GM21367 (cell line): ENCODE results near the gene SPTBN5.

ENCODE experiments used
- ATAC-seq: cut with Tn5 transposase; IDR thresholded peaks from one replicate; pipeline ENCODE4 v1.9.1; 2021; ENCODE audit not compliant: unreplicated experiment

Gene SPTBN5

DNA sequence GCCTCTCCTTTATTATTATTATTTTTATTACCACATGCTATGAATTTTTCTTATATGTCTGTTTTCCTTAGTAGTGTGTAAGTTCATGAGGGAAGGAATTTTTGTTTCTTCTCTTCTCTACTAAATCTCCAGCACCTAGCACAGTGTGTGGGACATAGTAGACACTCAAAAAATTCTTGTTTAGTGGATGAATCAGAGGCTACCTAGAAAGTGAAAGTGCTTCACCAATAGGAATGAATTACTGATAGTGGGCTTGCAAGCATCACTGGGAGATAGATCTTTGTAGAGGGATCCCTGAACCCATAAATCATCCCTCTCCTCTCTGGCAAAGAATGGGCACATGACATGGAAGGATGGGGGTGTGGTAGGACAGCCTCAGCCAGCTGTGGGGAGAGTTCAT is 8.5 kb downstream of the SPTBN5 start:
- ATAC-seq: no peak

DNA sequence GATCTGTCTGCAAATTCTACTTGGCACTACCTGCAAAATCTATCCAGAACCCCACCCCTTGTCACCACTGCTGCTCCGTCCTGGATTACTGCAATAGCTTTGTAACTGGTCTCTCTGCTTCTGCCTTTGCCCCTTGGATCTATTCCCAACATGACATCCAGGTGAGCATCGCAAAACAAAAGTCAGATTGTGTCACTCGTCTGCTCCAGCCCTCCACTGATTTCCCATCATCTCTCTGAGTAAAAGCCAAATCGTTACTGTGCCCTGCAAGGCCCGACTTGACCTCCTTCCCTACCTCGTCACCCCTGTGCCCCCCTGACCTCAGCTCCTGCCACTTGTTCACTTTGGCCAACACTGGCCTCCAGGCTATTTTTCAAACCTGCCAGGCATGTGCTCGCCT is 9.4 kb downstream of the SPTBN5 start:
- ATAC-seq: no peak

DNA sequence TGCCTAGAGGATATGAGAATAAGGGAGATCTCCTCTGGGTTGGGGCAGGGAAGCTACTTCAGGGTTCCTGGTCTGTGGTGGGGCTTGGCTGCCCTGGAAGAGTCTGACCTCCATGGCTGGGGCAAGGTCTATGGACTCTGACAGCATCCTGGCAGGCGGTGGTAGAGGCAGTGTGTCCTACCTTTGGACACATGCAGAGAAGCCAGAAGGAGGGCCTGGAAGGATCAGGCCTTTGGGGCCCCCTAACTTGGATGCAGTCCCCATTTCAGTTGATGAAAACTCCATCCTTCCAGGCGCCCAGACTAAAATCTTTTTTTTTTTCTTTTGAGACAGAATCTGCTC is 10.4 kb downstream of the SPTBN5 start:
- ATAC-seq: no peak

DNA sequence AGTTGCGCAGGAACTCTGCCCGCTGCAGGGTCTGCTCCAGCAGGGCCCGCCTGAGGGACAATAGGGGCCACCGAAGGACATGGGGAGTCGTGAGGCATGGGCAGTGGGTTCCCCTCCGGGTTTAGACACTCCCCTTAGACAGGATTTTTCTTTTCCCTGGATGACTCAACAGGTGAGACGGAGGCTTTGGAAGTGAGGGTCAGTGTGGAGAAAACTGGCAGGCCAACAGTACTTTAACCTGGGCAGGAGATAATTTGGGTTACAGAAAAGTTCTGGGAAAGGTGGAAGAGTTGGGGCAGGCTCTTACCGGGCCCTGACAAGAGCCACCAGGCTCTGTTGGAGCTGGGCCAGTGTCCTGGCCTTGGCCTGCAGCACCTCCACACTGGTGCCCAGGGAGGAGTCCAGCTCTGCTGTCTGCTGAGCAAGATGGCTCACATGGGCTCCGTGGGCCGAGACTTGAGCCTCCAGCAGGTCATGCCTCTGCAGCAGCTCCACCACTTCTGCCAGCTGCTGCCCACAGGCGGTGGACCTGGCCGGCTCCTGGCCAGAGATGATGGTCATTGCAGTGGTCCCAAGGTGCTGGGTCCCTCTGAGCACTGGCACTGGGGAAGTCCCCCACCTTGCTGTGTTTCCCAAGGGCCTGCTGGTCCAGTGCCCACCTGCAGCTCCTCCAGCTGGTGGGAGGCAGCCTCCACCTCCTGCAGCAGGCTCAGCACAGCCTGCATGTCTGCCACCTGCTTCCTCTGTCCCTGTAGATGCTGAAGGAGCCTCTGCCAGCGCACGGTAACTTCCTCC is 11.0 kb downstream of the SPTBN5 start:
- no peak for ATAC-seq

DNA sequence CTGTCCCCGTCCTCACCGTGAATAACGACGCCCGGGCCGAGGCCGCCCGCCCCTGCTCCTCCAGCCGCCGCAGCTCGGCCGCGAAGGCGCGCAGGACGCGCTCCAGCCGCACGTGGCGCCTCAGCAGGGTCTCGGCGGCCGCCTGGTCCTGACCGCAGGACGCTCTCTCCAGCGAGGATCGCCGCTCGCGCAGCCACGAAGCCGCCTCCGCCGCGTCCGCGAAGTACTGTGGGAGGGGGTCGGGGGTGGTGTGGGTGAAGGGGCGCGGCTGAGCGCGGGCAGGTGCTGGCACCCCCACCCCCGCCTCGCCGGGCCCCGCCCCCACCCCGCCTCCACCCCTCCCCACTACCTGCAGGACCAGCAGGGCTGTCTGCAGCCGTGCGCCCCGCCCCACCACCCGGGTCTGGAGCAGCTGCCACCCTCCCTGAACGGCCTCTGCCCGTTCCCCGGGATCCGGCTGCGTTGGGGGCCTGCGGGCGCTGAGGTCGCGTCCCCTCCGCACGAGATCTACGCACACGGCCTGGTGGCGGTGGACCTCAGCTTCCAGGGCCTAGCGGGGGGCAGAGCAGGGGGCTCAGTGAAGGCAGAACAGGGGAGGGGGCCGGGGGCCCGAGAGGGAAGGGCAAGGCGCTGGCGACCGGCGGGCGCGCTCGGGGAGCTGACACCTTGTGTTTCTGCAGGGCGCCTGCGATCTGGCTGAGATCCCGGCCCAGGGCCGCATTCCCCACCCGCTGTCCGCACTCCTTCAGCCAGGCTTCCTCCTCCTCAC is 11.7 kb downstream of the SPTBN5 start:
- ATAC-seq: no peak

DNA sequence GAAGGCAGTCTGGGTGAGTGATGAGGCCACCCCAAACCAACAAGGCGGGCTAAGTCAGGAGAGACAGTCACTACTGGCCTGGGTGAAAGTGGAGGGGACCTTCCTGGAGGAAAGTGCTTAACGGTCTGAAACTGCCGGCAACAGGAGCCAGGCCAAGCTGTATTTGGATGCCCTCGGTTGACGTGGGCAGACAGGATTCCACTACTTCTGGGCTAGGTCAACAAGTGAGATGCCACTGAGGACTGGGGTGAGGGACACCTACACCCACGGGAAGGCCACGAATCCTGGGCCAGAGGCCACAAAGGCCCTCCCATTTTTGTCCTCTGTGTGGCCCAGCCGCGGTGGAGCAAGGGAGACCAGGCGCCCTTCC is 12.3 kb downstream of the SPTBN5 start:
- ATAC-seq: no peak

DNA sequence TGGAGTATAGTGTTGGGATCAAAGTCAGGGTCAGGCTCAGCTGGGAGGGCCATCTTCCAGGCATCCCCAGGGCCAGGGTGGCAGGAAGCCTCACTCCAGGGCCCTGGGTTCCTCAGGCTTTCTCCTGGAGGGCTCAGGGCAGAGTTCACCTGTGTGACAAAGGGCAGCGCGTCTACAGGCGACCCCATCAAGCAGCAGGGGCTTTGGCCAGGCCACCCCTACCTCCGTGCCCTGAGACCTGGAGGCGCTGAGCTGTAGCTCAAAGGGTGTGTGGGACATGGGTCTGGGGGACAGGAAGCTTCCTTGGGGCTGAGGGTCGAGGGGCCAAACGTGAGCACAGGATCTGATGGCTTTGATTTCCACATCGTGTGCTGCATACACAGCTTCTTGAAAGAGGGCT is 12.8 kb downstream of the SPTBN5 start:
- ATAC-seq: no peak

DNA sequence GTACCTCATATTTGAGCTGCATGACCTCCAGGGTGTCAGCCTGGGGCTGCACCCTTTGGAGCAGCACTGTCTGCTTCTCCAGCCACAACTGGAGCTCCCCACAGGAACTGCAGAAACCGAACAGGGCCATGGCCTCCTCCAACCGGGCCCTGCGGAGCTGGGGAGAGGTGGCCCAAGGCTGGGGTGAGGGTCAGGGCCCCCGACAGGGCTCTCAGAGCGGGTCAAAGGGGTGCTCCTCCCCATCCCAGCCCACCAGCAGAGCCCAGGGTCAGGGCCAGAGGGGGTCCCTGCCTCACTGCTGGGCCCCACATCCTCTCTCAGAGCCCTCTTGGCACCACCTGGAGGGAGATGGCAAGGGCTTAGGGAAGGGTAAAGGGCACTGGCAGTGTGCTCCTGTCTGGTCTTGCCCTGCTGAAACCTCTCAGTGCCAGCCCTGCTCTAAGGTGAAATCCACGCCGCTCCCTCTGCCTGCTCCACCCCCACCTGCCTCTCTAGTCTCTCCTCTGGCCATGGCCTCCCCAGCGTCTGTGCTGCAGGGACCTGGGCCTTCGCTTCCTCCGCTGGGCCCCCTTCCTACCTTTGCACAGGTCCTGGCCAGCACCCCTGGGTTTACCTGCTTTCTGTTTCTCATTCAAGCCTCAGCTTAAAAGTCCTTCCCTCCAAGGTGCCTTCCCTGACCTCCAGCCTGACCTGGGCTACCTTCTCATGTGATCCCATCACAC is 13.5 kb downstream of the SPTBN5 start:
- no peak for ATAC-seq

DNA sequence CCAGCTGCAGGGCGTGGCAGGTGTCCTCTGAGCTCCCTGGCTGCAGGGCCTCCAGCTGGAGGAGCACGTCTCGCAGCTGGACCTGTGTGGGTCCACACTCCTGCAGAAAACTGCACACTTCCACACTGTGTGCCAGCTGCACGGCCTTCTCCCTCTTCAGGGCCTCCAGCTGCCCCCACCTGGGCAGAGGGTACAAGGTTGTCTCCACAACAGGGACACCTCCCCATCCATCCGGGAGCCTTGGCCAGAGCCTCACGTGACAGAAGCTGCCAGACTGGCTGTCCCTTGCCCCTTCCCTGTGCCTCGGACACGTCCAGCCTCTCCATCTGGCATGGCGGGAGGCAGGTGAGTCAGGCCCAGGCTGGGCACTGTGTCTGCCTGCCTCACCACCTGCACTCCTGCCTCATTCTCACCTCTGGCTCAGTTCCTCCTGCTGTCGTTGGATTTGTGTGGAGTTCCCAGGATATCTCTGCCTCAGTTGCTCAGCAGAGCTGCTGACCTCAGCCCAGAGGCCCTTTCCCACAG is 14.5 kb downstream of the SPTBN5 start:
- no peak for ATAC-seq

DNA sequence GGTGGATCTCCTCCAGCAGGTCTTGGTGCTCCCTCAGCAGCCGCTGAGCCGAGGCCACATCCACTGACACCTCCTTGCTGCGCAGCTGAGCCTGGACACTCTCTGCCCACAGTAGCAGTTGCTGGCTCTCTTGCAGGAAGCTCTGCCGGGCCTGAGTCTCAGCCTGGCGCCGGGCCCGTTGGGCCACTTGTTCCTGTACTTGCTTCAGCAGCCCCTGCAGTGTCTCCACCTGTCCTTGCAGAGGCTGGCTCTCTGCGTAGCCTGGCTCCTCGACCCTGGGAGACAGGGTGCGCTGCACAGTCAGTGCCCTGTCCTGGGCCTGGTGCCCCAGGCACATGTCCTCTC is 15.5 kb downstream of the SPTBN5 start:
- ATAC-seq: no peak

DNA sequence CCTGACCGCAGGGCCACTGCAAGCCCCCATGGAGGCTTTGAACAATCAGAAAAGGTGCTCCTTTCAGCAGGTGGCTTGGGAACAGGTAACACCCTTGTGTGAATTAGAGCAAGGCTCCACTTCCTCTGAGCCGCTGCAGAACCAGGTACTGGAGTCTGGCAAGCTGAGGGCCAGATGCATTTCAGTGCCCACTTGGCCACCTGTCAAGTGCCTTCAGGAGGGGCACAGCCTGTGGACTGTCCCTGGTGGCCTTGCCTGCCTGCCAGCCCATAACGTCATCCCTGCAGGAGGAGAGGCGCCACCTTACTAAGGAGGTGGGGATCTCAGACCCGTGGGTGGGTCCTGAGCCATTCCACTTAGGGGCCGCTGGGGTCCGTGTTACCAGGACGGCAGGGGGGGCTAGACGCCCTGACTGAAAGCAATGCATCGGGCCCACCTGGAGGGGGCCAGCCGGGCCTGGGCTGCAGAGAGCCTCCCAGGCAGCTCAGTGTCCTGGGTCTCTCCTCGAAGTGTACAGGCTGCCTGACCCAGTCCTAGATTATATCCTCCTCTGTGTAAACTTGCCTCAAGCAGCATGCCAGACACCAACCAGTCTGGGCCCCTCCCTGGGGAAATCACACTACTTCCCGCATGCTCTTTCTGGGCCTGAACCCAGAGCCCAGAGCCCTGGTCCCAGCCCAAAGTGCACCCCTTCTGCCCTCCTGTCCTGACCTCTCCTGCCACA is 16.1 kb downstream of the SPTBN5 start:
- ATAC-seq: no peak

DNA sequence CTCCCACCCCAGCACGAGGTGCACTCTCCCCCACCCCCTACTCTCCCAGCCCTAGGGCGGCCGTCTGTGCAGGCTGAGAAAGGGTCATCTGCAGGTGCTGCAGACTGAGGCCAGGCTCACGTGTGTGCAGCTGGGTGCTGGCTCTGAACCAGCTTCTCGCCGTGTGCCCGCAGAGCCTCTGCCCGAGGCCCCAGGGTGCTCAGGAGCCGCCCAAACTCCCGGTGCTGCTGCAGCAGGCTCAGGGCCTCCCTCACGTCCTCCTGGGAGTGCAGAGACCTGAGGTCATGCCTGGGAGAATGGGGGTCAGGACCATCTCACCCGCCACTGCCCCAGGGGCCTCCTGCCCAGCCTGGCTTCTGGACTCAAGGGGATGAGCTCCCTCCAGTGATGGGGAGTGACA is 17.2 kb downstream of the SPTBN5 start:
- no peak for ATAC-seq

DNA sequence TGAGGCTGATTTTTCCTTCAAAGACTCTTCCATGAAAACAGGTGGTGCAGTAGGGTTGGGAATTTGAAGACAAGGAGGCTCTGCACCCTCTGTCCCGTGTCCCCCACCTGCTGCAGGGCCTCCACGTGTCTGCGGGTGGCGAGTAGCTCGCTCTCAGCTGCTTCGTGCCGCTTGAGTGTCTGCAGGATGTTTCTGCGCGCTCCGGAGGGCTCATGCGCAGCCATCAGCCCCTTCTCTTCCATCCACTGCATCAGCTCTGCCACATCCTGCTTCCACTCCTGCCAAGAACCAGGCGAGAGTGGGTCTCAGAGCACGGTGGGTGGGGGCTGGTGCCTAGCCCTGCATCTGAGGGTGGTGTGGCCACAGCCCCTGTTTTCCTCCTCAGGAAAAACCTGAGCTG is 17.8 kb downstream of the SPTBN5 start:
- ATAC-seq: no peak

DNA sequence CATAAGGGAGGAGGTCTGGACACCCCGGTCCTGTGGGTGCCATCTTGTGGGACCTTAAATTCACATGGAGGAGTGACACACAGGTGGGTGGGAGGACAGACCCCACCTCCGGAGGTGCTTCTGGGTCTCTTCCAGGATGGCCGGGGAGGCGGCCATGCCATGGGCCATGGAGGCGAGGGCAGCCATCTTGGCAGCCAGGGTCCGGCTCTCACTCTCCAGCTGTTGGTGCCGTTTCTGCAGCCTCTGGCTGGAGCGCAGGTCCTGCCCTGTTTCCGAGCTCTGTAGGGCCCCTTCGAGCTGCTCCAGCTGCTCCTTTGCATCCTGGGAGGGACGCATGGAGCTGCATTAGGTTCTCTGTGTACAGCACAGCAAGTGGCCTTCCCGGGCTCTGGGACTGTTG is 19.1 kb downstream of the SPTBN5 start:
- ATAC-seq: no peak

DNA sequence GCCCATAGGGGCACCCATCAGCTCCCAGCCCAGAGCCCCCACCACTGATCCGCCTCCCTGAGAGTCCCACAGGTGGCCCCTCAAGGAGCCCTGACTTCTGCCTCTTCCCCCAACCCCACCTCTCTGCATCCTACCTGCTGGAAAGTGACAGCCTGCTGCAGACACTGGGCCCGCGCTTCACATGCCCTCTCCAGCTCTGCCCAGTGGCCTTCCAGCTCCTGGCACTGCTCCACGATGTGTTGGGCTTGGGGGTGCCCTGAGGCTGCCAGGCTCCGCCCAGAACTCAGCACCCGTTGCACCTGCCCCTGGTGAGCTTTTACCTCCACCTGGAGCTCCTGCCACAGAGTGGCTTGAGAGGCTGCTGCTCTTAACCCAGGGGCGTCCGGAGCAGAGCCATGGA is 20.1 kb downstream of the SPTBN5 start:
- no peak for ATAC-seq

DNA sequence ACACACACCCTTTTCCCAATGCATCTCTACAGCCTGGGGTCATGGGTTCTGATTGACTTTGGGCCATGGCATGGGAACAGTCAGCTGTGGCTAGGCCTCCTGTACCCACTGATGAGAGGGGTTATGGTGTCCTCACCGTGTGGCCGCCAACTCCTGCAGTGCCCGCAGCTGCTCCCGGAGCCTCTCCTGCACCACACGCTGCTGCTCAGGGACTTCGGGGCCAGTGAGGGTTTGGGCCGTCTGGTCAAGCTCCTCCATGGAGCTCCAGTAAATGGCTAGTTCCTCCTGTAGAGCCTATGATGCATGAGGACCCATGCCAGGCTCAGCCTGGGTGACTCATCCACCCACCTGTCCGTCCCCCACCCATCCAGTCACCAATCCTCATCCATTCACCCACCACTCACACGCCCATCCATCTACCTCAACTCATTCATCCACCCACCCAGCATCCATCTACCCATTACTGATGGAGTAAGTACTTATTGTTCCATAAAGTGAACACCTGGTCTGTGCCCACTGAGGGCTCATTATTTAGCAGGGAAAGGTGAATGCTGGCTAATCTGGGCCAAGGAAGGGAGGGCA is 21.6 kb downstream of the SPTBN5 start:
- ATAC-seq: no peak

DNA sequence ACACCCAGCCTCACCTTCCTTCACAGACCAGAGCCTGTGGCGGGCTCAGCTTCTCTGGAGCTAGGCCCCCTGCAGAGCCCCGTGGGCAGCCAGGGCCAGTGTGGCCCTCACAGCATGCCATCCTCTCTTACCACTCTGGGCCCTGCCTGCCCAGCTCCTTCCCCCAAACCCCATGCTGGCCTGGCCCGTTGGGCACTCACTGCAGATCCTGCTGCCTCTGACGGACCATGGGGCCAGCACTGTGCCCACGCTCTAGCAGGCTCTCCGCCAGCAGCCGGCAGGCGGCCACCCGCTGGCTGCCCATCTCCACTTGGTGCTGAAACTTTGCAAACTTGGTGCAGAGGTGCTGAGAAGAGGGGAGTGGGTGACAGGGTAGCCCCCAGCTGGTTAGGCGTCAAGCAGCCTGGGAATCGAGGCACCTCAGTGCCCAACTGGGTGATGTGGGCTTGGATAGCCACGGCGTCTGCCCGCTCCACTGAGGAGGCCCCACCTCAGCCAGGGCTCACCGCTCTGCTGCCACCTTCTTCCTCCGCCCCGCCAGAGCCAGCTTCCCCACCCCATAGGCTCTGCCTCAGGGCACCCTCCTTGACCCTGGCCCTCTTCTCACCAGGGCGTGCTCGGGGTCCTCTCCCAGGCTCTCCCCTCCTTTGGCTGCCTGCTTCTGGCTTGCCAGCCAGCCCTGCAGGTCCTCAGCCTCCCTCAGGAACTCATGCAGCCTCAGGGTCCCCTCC is 22.5 kb downstream of the SPTBN5 start:
- no peak for ATAC-seq

DNA sequence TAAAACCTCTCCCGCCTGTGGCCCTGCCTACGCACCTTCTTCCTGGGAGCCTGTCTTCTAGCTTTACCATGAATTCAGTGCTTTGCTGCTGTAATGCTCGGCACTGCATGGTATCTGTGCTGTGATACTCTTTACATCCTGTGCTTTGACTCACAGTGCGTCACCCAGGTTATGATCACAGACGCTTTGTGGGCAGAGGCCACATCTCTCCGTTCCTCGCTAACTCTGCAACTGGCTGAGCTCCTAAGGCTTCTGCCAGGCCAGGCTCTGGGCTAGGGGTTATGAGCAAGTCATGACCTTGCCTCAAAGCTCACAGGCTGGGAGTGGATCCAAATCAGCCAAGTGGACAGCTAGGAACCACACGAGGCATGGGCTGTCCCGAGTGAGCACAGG is 23.2 kb downstream of the SPTBN5 start:
- no peak for ATAC-seq

DNA sequence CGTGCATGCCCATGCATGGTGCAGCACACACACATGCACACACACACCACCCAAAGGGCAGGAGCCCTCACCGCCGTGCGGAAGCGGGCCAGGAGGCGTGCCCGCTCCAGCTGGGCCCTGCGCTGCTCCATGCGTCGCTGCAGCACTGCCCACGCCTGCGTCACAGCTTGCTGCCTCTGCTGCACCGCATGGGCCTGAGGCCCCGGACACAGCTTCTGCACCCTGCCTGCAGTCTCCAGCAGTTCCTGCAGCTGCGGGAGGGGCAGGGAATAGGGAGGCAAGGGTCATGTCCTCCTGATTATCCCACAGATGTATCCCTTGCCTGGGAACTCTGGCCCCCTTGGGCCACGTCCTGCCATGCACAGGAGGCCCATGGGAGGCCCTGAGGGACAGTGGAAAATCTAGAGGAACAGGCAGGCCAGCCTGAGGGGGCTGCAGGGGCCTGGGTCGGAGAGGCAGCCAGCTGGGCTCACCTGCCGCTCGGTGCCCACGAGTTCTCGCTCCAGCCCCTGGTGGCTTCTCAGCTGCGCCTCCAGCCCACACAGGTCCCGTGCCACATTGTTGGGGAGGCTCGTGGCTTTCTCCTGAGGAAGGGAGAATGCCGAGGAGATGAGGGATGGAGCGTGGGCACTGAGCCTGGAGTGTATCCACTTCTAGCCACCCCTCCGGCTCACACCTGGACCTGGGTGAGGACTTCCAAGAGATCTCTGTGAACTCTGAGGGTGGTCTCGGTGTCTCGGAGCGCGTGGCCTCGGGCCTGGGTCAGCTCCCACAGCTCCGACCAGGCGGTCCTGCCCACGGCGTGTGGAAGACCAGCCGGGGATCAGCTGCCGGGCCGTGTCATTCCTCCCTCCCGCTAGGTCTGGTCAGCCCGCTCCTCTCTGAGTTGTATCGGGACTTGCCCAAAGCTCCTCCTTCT is 23.8 kb downstream of the SPTBN5 start:
- ATAC-seq: no peak
